GM12892 (cell line): ENCODE data around the gene VWA8.

Source experiments
- DNase-seq: peaks from one replicate; pipeline ENCODE4 v3.0.0; 2011; ENCODE audit not compliant: insufficient read length
- FAIRE-seq: peaks from 2 replicates; lab custom pipeline; 2011; peaks lifted over from hg19 to GRCh38; lab: Jason Lieb, UNC
- POLR2A ChIP-seq: IDR thresholded peaks from 2 replicates; pipeline ENCODE4 v1.6.1; 2011; ENCODE audit warnings: low read depth, low read length, control low read depth
- POLR2AphosphoS5 ChIP-seq: IDR thresholded peaks from 2 replicates; pipeline ENCODE4 v1.6.1; 2011; ENCODE audit warnings: low read depth, low read length, control low read depth
- TAF1 ChIP-seq: IDR thresholded peaks from 2 replicates; pipeline ENCODE4 v1.6.1; 2011; ENCODE audit warnings: low read depth, mild to moderate bottlenecking, control low read depth, low read length, borderline replicate concordance

Gene VWA8

DNA sequence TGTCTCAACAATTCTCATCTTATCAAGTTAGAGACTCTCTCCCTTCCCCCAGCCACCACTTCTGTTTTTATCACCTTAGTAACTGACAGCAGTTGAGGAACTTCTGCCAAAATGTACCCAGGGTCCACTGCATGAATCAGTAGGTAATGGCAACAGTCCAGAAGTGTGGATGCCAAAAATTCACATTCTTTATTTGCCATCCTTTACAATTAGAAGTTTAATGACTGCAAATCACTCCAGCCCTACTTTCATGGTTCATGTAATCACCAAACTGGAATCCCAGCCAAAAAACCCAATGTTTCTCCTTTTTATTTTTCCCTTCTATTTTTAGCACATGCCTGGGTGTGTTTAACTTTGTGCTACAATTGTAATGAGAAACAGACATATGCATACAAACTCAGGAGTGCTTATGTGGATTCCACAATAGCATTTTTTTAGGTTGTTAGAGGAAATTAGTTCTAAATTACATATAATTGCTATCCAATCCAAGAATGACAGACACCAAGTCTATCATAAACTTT is 260.1 kb downstream of the VWA8 start:
- TF ChIP-seq POLR2A (no peak), TAF1 (no peak), POLR2AphosphoS5 (no peak)
- FAIRE-seq, result peak; percentile 9
- DNase-seq, result no peak

DNA sequence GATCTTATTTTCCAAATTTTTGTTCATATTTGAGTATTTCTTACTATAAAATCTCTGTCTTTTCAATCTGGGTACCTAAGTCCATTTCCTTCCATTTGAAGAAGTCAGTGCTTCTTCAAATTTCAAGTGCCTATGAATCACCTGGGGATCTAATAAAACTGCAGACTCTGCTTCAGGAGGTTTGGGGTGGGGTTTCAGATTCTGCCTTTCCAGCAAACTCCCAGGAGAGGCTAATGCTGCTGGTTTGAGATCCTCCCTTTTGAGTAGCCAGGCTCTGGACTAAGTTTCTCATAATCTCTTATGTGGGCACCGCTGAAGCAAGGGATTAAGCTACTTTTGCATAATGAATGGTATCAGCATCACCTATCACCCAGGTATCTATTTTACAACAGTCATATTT is 261.1 kb downstream of the VWA8 start:
- no peak for TF ChIP-seq POLR2AphosphoS5
- TF ChIP-seq POLR2A, result no peak
- no peak for TF ChIP-seq TAF1
- no peak for DNase-seq
- FAIRE-seq, result no peak

DNA sequence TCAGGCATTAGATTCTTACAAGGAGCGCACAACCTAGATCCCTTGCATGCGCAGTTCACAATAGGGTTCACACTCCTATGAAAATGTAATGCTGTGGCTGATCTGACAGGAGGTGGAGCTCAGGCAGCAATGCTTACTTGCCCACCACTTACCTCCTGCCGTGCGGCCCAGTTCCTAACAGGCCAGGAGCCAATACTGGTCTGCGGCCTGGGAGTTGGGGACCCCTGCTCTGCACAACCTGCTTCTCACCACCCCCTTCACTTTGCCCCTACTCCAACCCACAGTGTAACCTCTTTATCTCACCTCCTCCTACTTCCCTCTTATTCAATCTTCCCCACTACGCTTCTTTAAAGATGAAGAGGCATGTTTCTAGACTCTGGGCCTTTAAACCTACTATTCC is 263.3 kb downstream of the VWA8 start:
- no peak for DNase-seq
- no peak for TF ChIP-seq TAF1
- TF ChIP-seq POLR2AphosphoS5, result no peak
- no peak for TF ChIP-seq POLR2A
- no peak for FAIRE-seq

DNA sequence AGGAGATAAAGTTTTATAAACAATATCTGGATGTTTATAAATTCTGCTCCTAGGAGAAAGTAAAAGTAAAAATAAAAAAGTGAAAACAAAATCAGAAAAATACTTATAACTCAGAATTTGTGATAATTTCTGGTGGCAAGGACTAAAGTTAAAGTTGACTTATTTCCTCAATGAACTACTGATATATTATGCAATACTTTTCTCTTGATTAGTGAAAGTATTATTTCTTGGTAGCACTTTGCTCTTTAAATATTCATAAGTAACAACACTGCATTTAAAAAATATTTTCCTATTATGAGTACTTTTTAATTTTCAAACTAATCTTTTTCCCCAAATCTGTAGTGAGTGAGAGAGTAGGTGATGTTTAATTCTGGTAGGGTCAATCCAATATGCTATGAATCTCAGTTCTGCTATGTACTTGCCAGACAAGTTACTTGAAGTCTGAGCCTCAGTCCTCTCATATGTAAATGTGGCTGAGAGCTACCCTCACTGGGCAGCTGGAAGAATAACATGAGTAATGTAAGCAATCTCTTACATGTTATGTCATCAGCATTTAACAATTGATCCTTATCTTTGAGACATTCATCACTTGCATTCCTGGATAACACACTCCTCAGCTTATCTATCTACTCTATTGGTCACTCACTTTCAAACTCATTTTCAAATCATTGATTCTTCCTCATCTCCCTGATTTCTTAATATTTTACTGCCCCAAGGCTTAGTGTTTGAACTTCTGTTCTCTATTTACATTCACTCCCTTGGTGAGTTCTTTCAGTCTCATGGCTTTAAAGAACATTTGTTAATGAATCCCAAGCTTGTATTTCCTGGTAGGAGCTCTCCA is 264.5 kb downstream of the VWA8 start:
- TF ChIP-seq POLR2A (no peak), POLR2AphosphoS5 (no peak), TAF1 (no peak)
- no peak for FAIRE-seq
- no peak for DNase-seq

DNA sequence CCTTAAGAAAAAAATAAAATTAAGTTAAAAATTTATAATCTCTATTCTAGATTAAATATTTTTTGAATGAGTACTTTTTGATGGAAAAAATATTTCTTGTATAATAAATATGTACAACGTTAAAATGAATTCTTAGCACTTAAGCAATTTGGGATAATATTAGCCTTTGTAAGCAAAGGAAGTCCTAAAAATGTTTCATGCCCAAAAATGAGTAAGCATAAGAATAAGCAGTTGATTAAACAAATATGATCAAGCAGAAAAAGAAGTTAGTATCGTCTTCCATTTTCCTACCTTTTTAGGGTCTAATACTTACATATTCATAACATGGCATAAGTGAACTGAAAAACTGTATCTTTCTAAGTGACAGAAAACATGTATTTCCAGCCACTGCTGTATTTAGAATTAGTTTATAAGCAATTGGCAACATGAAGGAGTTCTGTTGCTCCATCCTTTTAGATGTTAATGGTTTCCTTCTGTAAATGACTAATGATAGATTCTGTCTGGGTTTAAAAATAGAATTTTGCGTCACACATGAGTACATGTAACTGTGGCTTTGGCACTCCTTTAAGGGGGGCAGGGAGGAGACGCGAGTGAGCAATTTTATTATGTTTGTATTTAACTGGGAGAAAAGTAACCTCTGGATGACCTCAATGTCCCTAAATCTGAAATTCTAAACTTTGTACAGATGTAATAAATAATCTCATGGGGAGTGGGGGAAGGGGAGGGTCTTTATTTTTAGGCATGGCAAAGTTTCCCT is 266.2 kb downstream of the VWA8 start:
- DNase-seq, result peak; percentile 3
- peak; percentile 30 for FAIRE-seq
- TF ChIP-seq TAF1 (no peak), POLR2AphosphoS5 (no peak), POLR2A (no peak)

DNA sequence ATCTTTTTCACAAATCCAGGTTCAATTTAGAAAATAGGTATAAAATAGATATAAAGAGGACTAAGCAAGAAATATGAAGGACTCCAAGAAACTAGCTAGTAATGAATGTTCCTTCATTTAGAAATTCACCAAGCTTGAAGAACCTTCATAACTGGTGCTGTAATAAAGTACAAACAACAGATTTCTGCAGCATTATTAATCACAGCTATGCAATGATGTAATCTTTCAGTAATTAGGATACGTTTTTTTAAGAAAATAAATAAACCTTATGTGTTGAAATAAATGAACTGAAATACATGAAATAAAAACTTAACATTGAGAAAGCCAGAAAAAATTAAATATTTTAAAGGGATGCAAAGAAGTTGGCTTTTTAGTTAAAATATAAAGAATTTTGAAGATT is 267.5 kb downstream of the VWA8 start:
- no peak for FAIRE-seq
- no peak for TF ChIP-seq TAF1
- TF ChIP-seq POLR2A, result no peak
- TF ChIP-seq POLR2AphosphoS5, result no peak
- no peak for DNase-seq

DNA sequence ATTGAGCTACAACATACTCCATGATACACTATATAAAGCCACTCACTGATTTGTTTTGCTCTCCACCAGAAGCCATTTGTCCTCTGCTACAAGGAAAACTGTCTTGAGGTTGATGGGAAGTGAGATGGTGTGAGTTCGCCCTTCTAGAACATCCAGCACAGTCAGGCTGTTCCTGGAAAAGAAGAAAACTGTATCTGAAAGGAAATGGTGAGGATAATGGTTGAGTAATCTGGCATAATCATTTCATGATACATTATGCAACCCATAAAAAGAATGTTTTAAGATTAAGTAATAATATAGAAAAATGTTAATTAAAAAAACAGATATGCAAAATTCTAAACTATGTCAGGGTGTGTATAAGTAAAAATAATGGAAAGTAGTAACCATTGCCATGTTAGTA is 269.6 kb downstream of the VWA8 start:
- no peak for FAIRE-seq
- no peak for DNase-seq
- no peak for TF ChIP-seq TAF1
- TF ChIP-seq POLR2A, result no peak
- TF ChIP-seq POLR2AphosphoS5, result no peak

DNA sequence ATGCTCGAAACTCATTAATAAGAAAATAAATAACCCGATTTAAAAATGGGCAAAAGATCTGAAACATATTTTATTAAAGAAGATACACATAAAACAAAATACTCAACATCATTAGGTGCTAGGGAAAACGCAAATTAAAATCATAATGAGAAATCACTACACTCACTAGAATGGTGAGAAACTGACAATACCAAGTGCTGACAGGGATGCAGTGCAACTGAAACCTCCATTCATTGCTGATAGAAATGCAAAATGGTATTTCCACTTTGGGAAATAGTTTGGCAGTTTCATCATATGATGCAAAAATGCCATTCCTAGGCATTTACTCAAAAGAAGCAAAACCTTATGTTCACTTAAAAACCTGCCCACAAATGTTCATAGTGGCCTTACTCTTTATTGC is 278.1 kb downstream of the VWA8 start:
- no peak for FAIRE-seq
- TF ChIP-seq POLR2AphosphoS5 (no peak), POLR2A (no peak), TAF1 (no peak)
- no peak for DNase-seq

- FAIRE-seq, result no peak
- DNase-seq, result no peak
- TF ChIP-seq TAF1, result no peak
- TF ChIP-seq POLR2A, result no peak
- TF ChIP-seq POLR2AphosphoS5, result no peak
Observed at GRCh38 chr13:41682001-41682400, 278.9 kb downstream of the VWA8 start.

- FAIRE-seq, result no peak
- DNase-seq, result no peak
- no peak for TF ChIP-seq TAF1
- no peak for TF ChIP-seq POLR2AphosphoS5
- no peak for TF ChIP-seq POLR2A
Observed at GRCh38 chr13:41681587-41681986, 279.3 kb downstream of the VWA8 start.

GRCh38 chr13:41680900-41681299 is 280.0 kb downstream of the VWA8 start:
- no peak for TF ChIP-seq POLR2AphosphoS5
- TF ChIP-seq TAF1, result no peak
- TF ChIP-seq POLR2A, result no peak
- no peak for FAIRE-seq
- DNase-seq, result no peak

DNA sequence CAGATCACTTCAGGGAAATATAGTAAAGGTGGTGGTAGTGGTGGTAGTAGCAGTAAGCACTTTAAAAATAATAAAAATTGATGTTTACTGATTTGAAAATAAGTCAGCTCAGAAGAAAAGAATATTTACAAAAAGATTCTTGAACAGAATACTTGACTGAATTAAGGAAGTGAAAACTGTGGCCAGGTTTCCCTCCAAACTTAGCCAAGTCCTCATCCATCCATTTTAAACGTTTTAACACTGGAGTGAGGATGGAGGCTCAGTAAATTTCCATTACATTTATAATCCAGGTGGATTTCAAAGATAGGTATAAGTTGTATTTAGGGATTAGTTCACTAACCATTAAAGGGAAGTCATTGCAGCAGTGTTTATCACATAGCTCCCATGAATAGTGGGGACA is 282.1 kb downstream of the VWA8 start:
- FAIRE-seq (peak; percentile 42), DNase-seq (no peak)
- TF ChIP-seq POLR2AphosphoS5, result no peak
- TF ChIP-seq TAF1, result no peak
- no peak for TF ChIP-seq POLR2A

GRCh38 chr13:41678249-41678648 is 282.7 kb downstream of the VWA8 start:
- no peak for TF ChIP-seq POLR2A
- no peak for TF ChIP-seq POLR2AphosphoS5
- no peak for TF ChIP-seq TAF1
- FAIRE-seq (no peak), DNase-seq (no peak)
